Suppressor macrophage (primary cell): ENCODE data around the gene IRF6.

Experiments
- DNase-seq, 4 experiments: peaks; one replicate each; pipeline ENCODE4 v3.0.0-alpha.2; 2020 to 2022
- total RNA-seq, 17 experiments: gene quantifications; one replicate each; lab custom pipeline; 2026; ENCODE audit warnings: mixed read lengths in 6 of 17, inconsistent platforms in 3 of 17; lab: John Stamatoyannopoulos, UW

Gene IRF6
- total RNA-seq: 0.10 to 2.8 (median 0.67) reads per million in 17 experiments

GRCh38 chr1:209805875-209806760 is at the start of gene IRF6:
Gene IRF6 (minus strand): TSS chr1:209806142. CDS start chr1:209801413, 4,729 bp downstream.
- DNase-seq: peak; percentile 78 to 91 (median 82)

DNA sequence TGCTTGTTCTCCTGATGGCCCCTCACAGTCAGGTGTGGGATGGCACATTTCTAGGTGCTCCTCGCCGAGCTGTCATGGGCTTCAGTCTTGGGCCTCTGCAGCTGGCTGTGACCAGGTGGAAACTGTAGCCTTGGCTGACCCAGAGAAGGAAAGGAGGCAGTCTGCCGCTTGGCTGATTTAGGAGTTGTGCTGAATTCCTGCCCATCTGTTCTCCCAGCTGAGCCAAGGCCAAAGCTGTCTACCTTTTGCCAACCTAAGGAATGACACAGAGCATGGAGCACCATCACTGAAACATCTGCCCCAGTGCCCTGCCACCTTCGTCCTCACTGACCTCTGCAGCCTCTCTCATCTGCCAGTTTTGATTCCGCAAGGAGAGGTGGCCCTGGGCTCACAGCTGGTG is 49.7 kb upstream of the IRF6 start:
- DNase-seq: no peak

- DNase-seq: peak; percentile 30 to 68 (median 54)
Observed at GRCh38 chr1:209855006-209855405, 49.1 kb upstream of the IRF6 start.

GRCh38 chr1:209854196-209854595 is 48.3 kb upstream of the IRF6 start:
- DNase-seq: no peak

DNA sequence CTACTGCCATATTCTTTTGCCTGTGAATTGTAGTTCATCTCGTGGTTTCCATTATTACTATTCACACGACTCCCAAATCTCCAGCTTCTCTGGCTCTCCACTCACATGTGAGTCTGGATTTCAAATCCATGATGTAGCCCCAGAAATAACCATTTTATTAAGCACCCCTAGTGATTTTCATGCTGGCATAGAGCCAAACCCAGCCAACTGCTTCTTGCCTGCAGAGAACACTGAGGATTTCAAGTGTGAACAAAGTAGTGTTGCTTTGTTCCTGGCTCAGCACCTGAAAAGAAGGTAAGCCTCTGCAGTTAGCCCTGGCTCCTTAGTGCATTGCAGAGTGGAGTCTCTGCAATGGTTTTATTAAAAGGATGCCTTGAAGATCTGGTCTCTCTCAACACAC is 47.7 kb upstream of the IRF6 start:
- no peak for DNase-seq

DNA sequence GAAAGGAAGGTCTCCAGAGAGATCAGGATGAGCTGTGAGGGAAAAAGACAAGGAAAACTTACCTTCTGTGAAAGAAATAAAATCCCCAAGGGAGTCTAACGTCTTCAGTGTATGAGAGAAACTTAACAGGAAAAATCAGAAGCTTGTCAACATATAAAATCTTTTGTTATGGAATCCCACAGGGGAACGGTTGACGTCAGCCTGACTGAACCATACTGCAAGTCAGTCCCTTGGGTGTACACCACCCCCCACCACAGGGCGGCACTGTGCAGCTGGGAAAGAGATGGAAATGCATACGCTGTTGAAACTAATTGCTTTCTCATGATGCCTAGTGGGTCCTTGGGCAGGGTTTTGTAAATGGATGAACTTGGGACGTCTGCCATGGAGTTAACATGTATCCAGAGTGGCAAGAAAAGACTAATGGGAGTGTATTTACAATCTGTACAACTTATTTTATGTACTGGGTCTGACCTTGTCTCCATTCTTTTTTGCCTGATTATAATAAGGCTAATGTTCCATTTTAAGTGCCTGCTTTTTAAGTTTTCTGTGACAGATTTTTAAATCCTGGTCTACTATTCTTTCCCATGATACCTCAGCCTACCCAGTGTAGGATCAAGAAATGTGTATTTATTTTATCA is 44.5 kb upstream of the IRF6 start:
- DNase-seq: peak; percentile 10 to 51 (median 29)

- DNase-seq: no peak
Observed at GRCh38 chr1:209849388-209849787, 43.4 kb upstream of the IRF6 start.

DNA sequence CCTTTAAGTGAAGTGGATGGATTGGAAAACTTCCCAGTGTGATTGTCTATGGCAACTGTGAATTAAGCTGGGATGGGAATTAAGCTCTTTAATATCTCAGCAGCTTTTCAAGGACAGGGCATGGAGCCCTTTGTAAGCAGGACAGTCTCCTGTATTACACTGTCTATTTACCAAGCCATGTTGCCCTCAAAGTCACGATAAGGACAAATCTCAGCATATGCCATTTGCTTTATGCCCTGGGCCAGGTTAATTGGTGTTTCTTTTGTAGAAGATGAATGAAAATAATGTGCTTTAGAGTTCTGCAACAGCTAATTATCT is 39.4 kb upstream of the IRF6 start:
- no peak for DNase-seq

DNA sequence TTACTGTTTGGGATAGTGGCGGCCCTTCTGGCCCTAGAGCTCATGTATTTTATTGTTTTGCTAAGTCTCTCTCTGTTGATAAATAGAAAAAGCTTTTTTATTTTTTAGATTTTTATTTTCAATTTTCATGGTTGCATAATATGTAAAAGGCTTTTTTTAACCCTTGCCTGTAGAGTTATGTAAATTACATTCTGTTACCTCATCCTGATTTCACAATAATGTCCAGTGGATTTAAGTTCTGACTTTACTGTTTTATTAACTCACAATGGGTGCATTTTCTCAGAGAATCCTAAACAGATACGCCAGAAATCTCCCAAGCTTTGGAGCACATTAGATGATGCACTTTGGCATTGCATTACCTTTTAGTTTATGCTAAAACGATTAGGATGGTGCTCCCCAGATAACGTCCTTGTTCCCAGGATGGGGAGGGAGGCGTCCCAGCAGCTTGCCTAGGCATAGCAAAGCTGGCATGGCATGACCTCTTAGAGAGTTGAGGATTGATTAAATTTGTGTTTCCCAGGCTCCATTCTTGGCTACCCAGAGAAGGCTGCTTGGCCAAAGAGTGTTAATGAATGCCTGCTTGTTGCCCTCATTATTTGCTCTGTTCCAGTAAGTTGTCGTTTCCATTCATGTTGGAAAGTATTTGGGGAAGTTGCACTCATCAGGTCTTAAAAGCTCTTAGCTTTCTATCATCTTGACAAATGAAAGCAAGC is 38.9 kb upstream of the IRF6 start:
- no peak for DNase-seq

- DNase-seq: no peak
Observed at GRCh38 chr1:209840611-209841010, 34.7 kb upstream of the IRF6 start.

- peak; percentile 53 to 75 (median 71) for DNase-seq
Observed at GRCh38 chr1:209839875-209840546, 34.1 kb upstream of the IRF6 start.

- DNase-seq: no peak
Observed at GRCh38 chr1:209838537-209838936, 32.6 kb upstream of the IRF6 start.

DNA sequence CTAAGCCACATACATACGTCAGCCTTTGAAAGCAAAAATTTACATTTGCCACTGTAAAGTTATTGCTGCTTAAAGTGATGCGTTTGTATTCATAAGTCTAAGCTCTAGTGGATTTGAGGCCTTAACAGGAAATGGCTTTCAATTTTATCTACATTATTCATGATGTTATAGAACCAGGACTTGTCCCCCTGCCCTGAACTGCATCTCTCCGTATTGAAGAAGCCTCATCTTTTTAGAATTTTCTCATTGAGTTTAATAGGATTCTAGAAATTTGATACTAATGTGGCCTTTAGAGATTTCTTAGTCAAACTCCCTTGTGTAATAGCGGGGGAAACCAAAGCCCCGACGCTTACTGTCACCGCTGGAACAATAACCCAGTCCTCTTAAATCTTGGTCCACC is 31.7 kb upstream of the IRF6 start:
- DNase-seq: no peak

DNA sequence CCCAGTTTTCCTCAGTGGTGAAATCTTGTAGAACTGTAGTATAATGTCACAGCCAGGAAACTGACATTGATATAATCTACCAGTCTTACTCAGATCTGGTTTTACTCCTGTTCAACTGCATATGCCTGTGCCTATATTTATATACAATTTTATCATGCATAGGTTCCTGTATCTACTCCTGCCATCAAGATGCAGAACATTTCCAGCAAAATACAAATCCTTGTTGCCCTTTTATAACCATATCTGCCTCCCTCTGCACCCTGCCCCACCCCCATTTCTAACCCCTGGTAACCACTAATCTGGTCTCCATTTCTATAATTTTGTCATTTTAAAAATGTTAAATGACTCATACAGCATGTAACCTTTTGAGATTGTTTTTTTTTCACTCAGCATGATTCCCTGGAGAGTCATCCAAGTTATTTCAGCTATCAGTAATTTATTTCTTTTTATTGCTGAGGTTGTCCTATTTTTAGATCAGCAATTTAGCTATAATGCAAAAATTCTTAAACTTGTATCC is 29.9 kb upstream of the IRF6 start:
- no peak for DNase-seq

DNA sequence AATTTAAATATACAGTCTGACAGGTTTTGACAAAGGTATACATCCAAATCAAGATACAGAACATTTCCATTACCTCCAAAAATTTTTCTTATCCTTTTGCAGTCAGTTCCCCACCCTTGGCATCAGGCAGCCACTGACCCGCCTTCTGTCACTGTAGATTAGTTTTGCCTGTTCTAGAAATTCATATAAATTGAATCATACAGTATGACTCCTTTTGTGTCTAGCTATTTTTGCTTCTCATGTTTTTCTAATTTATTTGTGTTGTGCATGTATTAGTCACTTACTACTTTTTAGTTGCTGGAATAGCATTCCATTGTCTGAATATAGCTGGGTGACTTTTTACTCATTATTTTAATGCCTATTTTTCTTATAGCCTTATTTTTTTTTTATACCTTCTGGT is 25.7 kb upstream of the IRF6 start:
- no peak for DNase-seq

GRCh38 chr1:209830722-209831121 is 24.8 kb upstream of the IRF6 start:
- no peak for DNase-seq

- DNase-seq: no peak
Observed at GRCh38 chr1:209829716-209830115, 23.8 kb upstream of the IRF6 start.

DNA sequence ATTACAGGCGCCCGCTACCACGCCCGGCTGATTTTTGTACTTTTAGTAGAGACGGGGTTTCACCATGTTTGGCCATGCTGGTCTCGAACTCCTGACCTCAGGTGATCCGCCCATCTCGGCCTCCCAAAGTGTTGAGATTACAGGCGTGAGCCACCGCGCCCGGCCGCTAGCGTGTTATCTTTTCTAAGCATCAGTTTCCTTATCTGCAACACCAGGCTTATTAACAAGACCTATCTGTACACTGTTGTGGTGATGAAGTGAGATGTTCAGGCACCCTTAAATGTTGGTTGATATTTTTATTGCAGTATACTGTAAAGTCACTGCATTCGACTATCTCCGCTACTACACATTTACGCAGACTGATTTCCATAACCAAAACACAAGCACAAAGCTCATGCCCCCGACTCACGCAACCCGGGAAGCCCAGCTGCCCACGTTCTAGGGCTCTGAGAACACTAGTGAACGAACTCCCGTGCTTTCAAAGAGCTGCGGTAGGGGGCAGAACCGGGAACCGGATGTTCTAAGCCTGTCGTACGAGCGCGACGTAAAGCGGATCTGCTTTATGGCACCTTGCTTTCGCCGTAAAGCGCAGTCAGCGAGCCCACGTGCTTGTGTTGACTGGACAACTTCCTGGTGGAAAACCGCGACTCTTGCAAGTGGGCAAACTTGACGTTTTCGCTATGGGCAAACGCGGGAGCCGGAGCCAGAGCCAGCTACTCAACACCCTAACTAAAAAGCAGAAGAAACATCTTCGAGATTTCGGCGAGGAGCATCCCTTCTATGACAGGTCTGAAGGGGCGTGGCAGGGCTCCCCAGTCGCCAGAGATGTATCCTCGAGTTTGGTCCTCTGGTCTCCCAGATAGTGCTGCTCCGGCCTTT is 21.7 kb upstream of the IRF6 start, which contains the start of gene UTP25:
TSS of gene UTP25 (plus strand) at position 589 of the 879 bp plus-strand sequence. CDS start at position 681, 92 bp downstream.
- peak; percentile 98 to 99 (median 98) for DNase-seq

GRCh38 chr1:209825591-209826434 is 19.9 kb upstream of the IRF6 start:
- no peak for DNase-seq
